Left ventricle myocardium superior (tissue), 1 donor: ENCODE results near the gene GAS2L1. TPM values are rescaled to one million over a fixed set of nuclear protein-coding genes. Genes with fewer than 3 reads are reported as not detected.

Experiments
- ATAC-seq: fragments of 200-7000 bp; cut with Tn5 transposase; one replicate; pipeline ENCODE4 v1.9.1; 2020; ENCODE audit warnings: mild to moderate bottlenecking, moderate library complexity
- DNase-seq: peaks from one replicate; pipeline ENCODE4 v3.0.0-alpha.2; 2020
- intact Hi-C: fragments of 100-400 bp; cut with micrococcal nuclease; formaldehyde crosslinking; loops from one replicate; pipeline ENCODE4 v1.11.0; 2022
- total RNA-seq: library from RNA; stranded (reverse); fragmentation: NEBNext Ultra II Directional; extraction: Animal tissue kit (Norgen Biotek cat#: 25700); gene quantifications from one replicate; pipeline ENCODE4 v1.2.1, GENCODE V29; 2021
- donor health status: DM: no; HTN: yes; CAD: no; lungs with severe emphysema.

Gene GAS2L1
- total RNA-seq, 1 donor from 2014 or later: 23.2 TPM

DNA sequence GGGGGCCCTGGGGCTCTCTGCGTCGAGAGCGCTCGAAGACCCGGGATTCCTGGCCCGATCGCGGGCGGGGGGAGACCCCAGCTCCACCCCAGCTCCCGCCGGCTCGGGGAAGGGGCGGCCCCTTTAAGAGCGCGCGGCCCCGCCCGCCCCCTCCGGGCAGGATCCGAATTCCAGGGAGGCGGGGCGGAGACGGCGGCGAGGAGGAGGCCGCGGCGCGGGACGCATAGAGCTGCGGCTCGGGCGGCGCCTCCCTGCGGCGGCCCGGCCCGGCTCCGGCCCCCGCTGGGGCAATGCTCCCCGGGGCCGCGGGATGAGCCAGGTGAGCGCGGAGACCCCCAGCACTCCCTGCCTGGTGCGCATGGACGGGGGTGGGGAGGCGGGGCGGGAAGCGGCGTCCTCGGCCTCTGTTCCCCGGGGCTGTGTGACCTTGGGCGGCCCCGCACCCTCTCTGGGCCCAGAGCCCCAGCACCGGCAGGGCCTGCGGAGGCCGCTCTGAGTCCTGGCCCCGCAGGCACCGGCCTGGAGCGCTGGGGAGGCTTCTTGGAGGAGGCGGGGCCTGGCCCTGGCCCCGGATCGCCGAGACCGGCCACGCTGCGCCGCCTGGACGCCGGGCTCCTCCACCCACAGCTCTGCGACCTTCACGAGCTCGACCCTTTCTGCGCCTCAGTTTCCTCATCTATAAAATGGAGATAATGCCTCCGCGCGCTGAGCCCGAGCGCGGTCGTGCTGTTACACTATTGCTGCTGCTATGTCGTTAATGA is 565 bp downstream of the GAS2L1 start:
- intact Hi-C loops: no loop called here
- ATAC-seq (peak; percentile 76), DNase-seq (peak; percentile 94)

DNA sequence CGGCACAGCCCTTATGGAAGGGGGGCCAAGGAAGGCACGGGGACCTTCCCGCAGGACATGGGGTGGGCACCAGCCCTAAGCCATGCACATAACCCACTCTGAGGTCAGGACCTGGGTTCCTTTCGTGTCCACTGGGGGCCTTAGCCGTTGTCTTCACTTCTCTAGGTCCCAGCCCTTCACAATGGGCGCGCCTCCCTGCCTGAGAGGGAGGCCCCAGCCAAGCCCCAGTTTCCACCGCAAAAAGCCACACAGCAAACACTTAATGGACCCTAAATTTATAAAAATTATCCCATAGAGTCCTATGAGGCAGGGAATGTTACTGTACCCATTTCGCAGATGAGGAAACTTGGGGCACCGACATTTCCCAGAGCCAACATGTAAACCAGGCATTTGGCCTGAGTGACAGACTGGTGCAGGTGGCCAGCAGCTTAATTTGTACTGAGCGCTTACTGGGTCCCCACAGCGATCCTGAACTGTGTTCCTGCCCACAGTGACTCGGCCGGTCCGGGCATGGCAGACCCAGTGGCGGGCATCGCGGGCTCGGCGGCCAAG is 1.2 kb downstream of the GAS2L1 start:
- intact Hi-C loops: no loop called here

GRCh38 chr22:29308148-29308790 is 1.8 kb downstream of the GAS2L1 start:
- intact Hi-C loops: no loop called here
- no peak for ATAC-seq
- peak; percentile 63 for DNase-seq

More for the DNA sequence above, 1.2 kb downstream of the GAS2L1 start:
- ATAC-seq (no peak), DNase-seq (no peak)

DNA sequence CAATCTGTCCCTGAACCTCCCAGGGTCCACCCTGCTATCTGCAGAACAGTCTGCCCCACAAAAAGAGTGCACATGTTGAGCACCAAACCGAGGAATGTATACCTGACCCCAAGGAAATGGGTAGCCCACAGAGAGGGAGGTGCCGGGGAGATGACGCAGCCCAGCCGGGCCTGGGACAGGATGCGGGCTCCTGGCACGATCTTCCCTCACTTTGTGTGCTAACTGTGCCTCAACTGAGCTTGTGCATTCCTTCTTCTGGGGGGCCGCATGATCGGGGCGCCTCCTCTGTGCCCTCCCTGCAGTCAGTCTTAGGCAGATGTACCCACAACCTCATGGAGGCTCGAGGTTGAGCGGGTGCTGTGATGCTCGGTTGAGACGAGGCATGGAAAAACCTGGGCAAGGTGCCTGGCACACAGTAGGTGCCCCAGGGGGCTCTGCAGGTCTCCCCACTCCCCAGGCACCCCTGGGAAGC is 2.4 kb downstream of the GAS2L1 start:
- DNase-seq (no peak), ATAC-seq (no peak)
- intact Hi-C loops: no loop called here

- intact Hi-C loops: no loop called here
- peak; percentile 83 for DNase-seq
- peak; percentile 39 for ATAC-seq
These were observed 3.0 kb downstream of the GAS2L1 start for GRCh38 chr22:29309332-29310064.

- intact Hi-C loops: no loop called here
- ATAC-seq (no peak), DNase-seq (no peak)
These were observed 3.8 kb downstream of the GAS2L1 start for GRCh38 chr22:29310065-29310862.

DNA sequence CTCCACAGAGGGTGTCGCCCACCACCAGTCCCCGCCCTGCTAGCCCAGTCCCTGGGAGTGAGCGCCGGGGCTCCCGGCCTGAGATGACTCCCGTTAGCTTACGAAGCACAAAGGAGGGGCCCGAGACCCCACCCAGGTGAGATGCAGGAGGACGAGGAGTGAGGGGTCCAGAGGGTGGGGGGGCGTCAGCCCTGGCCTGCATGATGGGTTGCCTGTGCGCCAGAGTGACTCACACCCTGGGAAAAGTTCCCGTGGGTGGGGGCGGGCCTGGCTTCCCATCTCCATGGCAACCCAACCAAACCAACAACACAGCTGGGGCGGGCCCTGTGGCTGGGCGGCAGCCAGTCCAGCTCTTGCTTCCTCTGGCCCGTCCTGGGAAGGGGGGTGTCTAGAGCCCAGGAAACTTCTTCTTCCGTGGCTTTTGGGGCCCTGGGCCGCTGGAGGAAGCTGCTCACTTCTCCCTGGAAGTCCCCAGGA is 4.5 kb downstream of the GAS2L1 start:
- DNase-seq: peak; percentile 96
- ATAC-seq: peak; percentile 61
- intact Hi-C loops: no loop called here

- ATAC-seq (peak; percentile 0), DNase-seq (peak; percentile 64)
- intact Hi-C loops: no loop called here
These were observed 5.2 kb downstream of the GAS2L1 start for GRCh38 chr22:29311464-29312217.

- intact Hi-C loops: no loop called here
- DNase-seq: no peak
These were observed 6.0 kb downstream of the GAS2L1 start for GRCh38 chr22:29312218-29313125.

DNA sequence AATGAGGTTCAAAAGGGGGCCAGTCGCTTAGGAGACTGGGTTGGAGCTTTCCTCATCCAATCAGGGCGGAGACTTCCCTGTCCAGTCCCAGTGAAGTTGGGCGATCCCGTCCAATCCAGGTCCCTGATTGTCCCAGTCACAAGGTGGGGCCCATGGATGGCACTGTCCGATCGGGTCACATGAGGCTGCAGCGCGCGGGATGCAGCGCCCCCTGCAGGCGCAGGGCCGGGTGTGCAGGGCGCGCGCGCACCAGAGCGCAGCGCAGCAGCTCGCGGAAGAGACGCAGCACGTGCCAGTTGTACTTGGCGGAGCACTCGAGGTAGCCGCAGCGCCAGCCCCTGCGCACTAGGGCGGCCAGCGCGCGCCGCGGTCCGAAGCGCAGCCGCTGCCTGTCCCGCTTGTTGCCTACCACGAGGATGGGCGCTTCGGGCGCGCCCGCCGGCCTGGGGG is 6.7 kb downstream of the GAS2L1 start:
- DNase-seq: peak; percentile 67
- peak; percentile 2 for ATAC-seq
- intact Hi-C loops: no loop called here

More at GRCh38 chr22:29312218-29313125, 6.0 kb downstream of the GAS2L1 start:
- ATAC-seq: no peak

GRCh38 chr22:29313576-29314466 is 7.4 kb downstream of the GAS2L1 start:
- no peak for DNase-seq

DNA sequence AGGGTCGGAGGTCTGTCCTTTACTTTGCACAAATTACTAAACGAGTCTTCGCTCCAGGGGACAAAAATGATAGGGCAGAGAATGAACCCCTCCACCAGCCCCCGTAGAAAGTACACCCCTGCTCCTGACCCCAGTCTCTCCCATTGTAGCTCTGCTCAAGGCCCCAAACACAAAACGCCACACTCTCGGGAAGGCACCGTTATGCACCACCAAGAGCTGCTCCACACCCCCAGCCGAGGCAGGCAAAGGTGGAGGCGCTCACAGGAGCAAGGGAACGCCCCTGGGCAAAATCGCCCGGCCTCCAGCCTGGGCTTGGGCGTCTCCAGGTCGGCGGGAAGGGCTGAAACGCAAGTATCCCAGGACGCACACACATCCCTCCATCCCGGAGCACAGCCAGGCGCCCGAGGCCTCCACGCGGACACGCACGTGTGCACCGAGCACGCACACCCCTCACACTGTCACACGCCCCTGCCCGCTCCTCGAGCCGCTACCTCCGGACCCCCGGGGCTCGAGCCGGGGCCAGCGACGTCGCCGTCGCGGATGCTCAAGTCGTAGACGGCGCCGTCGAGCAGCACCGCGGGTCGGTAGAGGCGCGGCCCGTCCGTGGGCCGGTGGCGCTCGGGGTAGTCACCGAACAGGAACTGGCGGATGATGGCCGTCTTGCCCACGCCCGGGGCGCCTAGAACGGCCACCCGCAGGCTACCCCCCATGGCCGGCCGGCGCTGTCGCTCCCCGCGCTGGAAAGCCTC is 8.3 kb downstream of the GAS2L1 start:
- ATAC-seq (no peak), DNase-seq (no peak)

More at GRCh38 chr22:29313576-29314466, 7.4 kb downstream of the GAS2L1 start:
- no peak for ATAC-seq
- intact Hi-C loops: no loop called here

DNA sequence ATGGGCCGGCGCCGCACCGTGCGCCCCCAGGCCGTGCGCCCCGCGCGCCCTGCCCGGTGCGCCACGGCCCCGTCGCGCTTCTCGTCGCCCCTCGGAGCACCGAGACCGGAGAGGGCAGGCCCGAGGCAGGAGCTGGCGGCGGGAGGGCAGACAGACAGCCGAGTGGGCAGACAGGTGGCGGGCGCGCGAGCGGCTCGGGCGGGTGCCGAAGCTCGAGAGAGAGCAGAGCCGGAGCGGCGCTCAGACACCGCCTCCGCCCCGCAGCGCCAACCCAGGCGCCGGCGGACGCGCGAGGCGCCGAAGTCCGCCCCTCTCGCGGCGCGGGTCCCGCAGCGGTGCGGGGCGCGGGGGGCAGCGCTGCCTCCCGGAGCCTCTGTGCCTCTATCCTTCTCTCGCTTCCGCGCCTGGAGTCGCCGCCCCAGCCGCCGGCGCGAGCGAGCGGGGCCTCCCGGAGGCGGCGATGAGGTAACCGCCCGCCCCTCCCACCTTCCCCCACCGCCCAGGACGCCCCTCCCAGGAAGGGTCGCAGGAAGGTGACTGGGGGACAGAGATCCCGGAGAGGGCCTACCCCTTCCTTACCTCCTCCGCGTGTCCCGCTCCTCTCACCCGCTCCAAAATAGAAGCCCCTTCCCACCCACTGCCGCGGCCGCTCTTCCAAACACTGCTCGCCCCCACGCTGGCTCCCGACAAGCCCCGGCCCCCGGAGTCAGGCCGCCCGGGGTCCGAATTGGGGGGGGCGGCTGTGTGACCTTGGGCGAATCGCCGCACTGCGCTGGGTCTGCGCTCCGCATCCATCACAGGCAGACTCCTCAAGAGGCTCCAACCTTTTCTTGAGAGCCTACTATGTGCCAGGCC is 9.1 kb downstream of the GAS2L1 start, which contains the start of gene RASL10A:
Gene RASL10A, minus strand, starts transcription at position 412 of the 855 bp plus-strand sequence. CDS start 451 bp downstream, outside the sequence.
- DNase-seq (no peak), ATAC-seq (no peak)
- intact Hi-C loops: no loop called here

More for the DNA sequence above, 8.3 kb downstream of the GAS2L1 start:
- intact Hi-C loops: no loop called here

DNA sequence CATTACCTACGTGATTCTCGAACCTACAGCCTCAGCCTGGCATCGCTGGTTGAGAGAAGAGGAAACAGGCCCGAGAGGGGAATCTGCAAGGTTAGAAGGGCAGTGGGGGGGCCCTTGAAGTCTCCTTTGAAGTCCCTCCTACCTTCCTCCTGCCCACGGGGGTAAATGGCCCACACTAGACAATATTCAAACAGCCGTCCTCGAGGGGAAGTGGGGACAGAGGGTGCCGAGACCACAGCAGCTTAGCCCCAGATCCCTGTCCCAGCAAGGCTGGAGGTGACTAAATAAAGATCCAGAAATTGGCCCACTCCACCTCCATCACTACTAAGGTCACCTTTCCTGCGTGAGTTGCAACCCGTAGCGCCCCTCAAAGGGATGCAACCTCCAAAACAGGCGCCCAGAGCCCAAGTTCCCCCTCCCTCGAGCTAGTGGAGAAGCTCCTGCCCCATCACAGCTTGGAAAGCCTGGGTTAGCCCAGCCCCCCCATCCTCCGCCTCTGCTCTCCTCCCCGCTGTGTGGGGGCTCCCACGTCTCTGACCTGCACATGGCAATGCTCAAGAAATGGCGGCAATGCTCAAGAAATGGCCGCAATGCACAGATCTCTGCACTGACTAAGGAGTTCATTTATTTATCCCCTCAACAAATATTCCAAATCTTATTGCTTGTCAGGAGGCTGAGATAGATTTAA is 9.8 kb downstream of the GAS2L1 start:
- ATAC-seq (no peak), DNase-seq (no peak)
- intact Hi-C loops: no loop called here
